K562 (cell line): Measurements from ENCODE around the gene ZNF48. TPM values are rescaled to one million over a fixed set of nuclear protein-coding genes. Genes with fewer than 3 reads are reported as not detected.

Experiments
- ATF3 ChIP-seq, 2 experiments: fragments of 450-650 bp in 1 of 2; sonication (generic) in 1 of 2; formaldehyde crosslinking in 1 of 2; IDR thresholded peaks in 1 of 2; conservative IDR thresholded peaks in 1 of 2; 2 replicates each; pipeline versions ENCODE4 v1.6.1 to v1.8.1; 2016 to 2023; ENCODE audit warnings: mild to moderate bottlenecking in 2 of 2, moderate library complexity in 2 of 2, inconsistent platforms in 1 of 2, missing genetic modification reagents in 1 of 2
- BCLAF1 ChIP-seq, 2 experiments: fragments of 450-650 bp in 1 of 2; IDR thresholded peaks; 2 replicates each; pipeline ENCODE4 v1.6.1; 2011 to 2017; ENCODE audit warnings: low read depth in 2 of 2, antibody characterized with exemption in 1 of 2, borderline replicate concordance in 1 of 2, low read length in 1 of 2, mild to moderate bottlenecking in 1 of 2, mixed read lengths in 1 of 2; ENCODE audit not compliant: control insufficient read depth in 1 of 2
- BHLHE40 ChIP-seq: IDR thresholded peaks from 2 replicates; pipeline ENCODE4 v1.6.1; 2011; ENCODE audit warnings: low read length, improper control_type of control experiment
- BRF2 ChIP-seq: IDR thresholded peaks from 3 replicates; pipeline ENCODE4 v1.6.1; 2011; ENCODE audit warnings: borderline replicate concordance, mild to moderate bottlenecking; ENCODE audit not compliant: insufficient read length, insufficient read depth
- EWSR1 ChIP-seq: fragments of 450-650 bp; IDR thresholded peaks from 2 replicates; pipeline ENCODE4 v1.6.1; 2018; ENCODE audit warnings: borderline replicate concordance, mild to moderate bottlenecking, low read depth, moderate library complexity; ENCODE audit not compliant: partially characterized antibody
- GATA2 ChIP-seq: sonication (generic); formaldehyde crosslinking; IDR thresholded peaks from 2 replicates; pipeline ENCODE4 v1.4.0; 2020; ENCODE audit warnings: mild to moderate bottlenecking, missing genetic modification reagents
- HOXB6 ChIP-seq: fragments of 250-450 bp; sonication (Bioruptor Pico); IDR thresholded peaks from 2 replicates; pipeline ENCODE4 v1.5.1; 2022; ENCODE audit warnings: mild to moderate bottlenecking, borderline replicate concordance
- LCOR ChIP-seq: sonication (generic); formaldehyde crosslinking; IDR thresholded peaks from 2 replicates; pipeline ENCODE4 v1.8.0; 2022; ENCODE audit warnings: mild to moderate bottlenecking, missing genetic modification reagents
- MITF ChIP-seq: IDR thresholded peaks from 2 replicates; pipeline ENCODE4 v1.6.1; 2014; ENCODE audit warnings: antibody characterized with exemption
- NCOA6 ChIP-seq: fragments of 450-650 bp; IDR thresholded peaks from 2 replicates; pipeline ENCODE4 v1.6.1; 2017; ENCODE audit warnings: mild to moderate bottlenecking
- NRF1 ChIP-seq, 2 experiments: fragments of 450-650 bp; IDR thresholded peaks in 1 of 2; conservative IDR thresholded peaks in 1 of 2; 2 replicates each; pipeline ENCODE4 v1.6.1; 2014; ENCODE audit warnings: mild to moderate bottlenecking in 2 of 2
- RB1 ChIP-seq: fragments of 450-650 bp; IDR thresholded peaks from 2 replicates; pipeline ENCODE4 v1.6.1; 2017; ENCODE audit warnings: low read depth, mild to moderate bottlenecking
- TCF15 ChIP-seq: fragments of 250-450 bp; sonication (Bioruptor Pico); IDR thresholded peaks from 2 replicates; pipeline ENCODE4 v1.8.0; 2022; ENCODE audit warnings: moderate library complexity, mild to moderate bottlenecking, inconsistent platforms
- TCF3 ChIP-seq: sonication (generic); formaldehyde crosslinking; IDR thresholded peaks from 2 replicates; pipeline ENCODE4 v1.4.0; 2020; ENCODE audit warnings: mild to moderate bottlenecking, missing genetic modification reagents
- USF2 ChIP-seq: sonication (generic); formaldehyde crosslinking; IDR thresholded peaks from 2 replicates; pipeline ENCODE4 v1.5.0; 2020; ENCODE audit warnings: missing genetic modification reagents
- ZFX ChIP-seq: sonication (generic); formaldehyde crosslinking; IDR thresholded peaks from 2 replicates; pipeline ENCODE4 v1.8.0; 2022; ENCODE audit warnings: mild to moderate bottlenecking, missing genetic modification reagents, moderate library complexity
- ZNF184 ChIP-seq: sonication (generic); formaldehyde crosslinking; IDR thresholded peaks from 2 replicates; pipeline ENCODE4 v1.5.0; 2020; ENCODE audit warnings: missing genetic modification reagents
- ZNF253 ChIP-seq: fragments of 250-450 bp; sonication (Bioruptor Pico); conservative IDR thresholded peaks from 2 replicates; pipeline ENCODE4 v1.6.1; 2021; ENCODE audit warnings: mild to moderate bottlenecking
- ZNF274 ChIP-seq: IDR thresholded peaks from 2 replicates; pipeline ENCODE4 v1.6.1; 2011; ENCODE audit warnings: low read depth, mild to moderate bottlenecking, low read length, moderate library complexity, borderline replicate concordance
- ZNF3 ChIP-seq: fragments of 250-450 bp; sonication (Bioruptor Pico); IDR thresholded peaks from 2 replicates; pipeline ENCODE4 v1.5.0; 2021; ENCODE audit warnings: mild to moderate bottlenecking, moderate library complexity
- polyA plus RNA-seq, 8 experiments: library from polyadenylated mRNA; depleted of rRNA in 4 of 8; stranded (reverse) in 5 of 8; unstranded in 3 of 8; fragments of >200 nt; fragmentation: Nextera tagmentation in 2 of 8; fragmentation: Illumina TruSeq in 1 of 8; extraction: Ambion mirVana in 2 of 8; extraction: Trizol in 1 of 8; gene quantifications; 2 replicates each; pipeline versions ENCODE4 v1.2.1 to v1.2.3, GENCODE V29; 2011 to 2014; ENCODE audit warnings: inconsistent platforms in 1 of 8, missing spikeins in 1 of 8
- total RNA-seq, 7 experiments: library from RNA; depleted of rRNA in 6 of 7; stranded (reverse); fragments of >200 nt in 6 of 7; fragmentation: Illumina TruSeq in 2 of 7; extraction: Trizol in 2 of 7; gene quantifications; 2 replicates each; pipeline versions ENCODE4 v1.2.1 to v1.2.3, GENCODE V29; 2011 to 2021; ENCODE audit warnings: low replicate concordance in 1 of 7

ZNF48 gene
- total and polyA plus RNA-seq, 9 of the 15 experiments (the other 6 are each of a cell fraction or from before 2014, with no cell fraction given): 0.38 to 11.6 (median 4.7) TPM

GRCh38 chr16:30371248-30371816 lies 23.9 kb upstream of the ZNF48 start (continued):
- TF ChIP-seq BCLAF1 (IDR thresholded peaks at IDR 0.05; ENCODE audit: borderline replicate concordance in 1 of 2, control insufficient read depth in 1 of 2, low read depth in 2 of 2, low read length in 1 of 2): no peak
- TF ChIP-seq TCF15: no peak
- no peak for TF ChIP-seq MITF
- TF ChIP-seq ZNF253 (CRISPR knock-in tag): no peak
- no peak for TF ChIP-seq HOXB6 (CRISPR knock-in tag)
- TF ChIP-seq ZNF184 (CRISPR knock-in tag): no peak
- TF ChIP-seq TCF3 (CRISPR knock-in tag): no peak
- TF ChIP-seq USF2 (CRISPR knock-in tag): no peak
- TF ChIP-seq RB1: no peak
- TF ChIP-seq ZFX: no peak
- no peak; the same call in 1 of the 2 replicates for TF ChIP-seq LCOR
- TF ChIP-seq NRF1 (conservative IDR thresholded peaks at IDR 0.05 in 1 of 2, IDR thresholded peaks at IDR 0.05 in 1 of 2): no peak
- no peak for TF ChIP-seq BRF2
- TF ChIP-seq NCOA6: no peak
- TF ChIP-seq ZNF274: no peak
- no peak for TF ChIP-seq EWSR1
- no peak for TF ChIP-seq BHLHE40
- TF ChIP-seq GATA2 (CRISPR knock-in tag): no peak
- TF ChIP-seq ZNF3 (CRISPR knock-in tag): no peak
- no peak for TF ChIP-seq ATF3 (IDR thresholded peaks at IDR 0.05)
- TF ChIP-seq ATF3 (CRISPR knock-in tag; conservative IDR thresholded peaks at IDR 0.05): no peak
